Measurements from ENCODE around the gene ATG101. TPM values are rescaled to one million over a fixed set of nuclear protein-coding genes. Genes with fewer than 3 reads are reported as not detected.
A peak's percentile ranks its signal among the peaks of the same experiment; 100 is the strongest.

ATG101 gene, protein sequence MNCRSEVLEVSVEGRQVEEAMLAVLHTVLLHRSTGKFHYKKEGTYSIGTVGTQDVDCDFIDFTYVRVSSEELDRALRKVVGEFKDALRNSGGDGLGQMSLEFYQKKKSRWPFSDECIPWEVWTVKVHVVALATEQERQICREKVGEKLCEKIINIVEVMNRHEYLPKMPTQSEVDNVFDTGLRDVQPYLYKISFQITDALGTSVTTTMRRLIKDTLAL
- 10 to 100 TPM; 40.7 to 61.1 (median 48.0) TPM for total RNA-seq

DNA sequence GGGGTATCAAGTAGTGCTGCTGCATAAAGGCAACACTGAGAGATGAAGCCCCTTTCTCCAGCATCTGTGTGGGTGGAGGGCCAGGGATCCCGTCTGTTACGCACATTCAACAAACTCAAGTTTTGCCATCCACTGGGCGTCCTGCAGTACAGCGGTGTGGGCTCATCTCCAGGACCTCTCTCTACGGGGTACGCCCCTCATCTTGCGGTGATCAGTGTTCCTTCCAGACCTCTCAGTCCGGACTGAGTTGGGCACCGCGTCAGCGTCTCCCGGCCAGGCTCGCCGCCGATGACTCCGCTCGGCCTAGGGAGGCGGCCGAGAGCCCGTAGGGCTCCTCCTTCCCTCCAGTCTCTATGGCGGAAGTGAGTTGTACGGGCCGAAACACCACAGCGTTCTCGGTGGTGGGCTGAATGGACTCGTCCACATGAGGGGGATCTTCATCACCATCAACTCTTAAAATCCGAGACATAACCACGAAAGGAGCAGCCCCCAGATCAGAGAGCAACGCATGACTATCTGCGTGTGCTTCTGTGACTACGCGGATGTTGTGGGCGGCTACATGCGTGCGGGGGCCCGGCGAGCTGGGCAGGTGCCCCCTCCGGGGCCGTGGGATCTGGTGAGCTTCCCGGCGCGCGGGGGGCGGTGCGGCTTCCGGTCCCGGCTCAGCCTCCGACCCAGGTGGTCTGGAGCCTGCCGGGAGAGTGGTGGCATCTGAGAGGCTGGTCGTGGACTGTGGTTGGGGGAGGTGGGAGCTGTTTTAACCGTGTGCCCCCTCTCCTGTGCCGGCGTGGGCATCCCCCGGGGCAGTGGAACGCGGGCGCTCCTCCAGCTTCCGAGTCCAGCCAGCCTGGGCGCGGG is at the start of gene ATG101:
Gene ATG101 (plus strand): TSS at position 652 of the 858 bp plus-strand sequence. CDS start 3,673 bp downstream, outside the sequence.
- peak within 1 kb of the TSS; percentile 90 to 95 (median 93) for H3K27ac ChIP-seq
- intact Hi-C loops (cut with DNase I) = no loop called here
- no peaks in the 10 kb centered on the region for H3K9me3 ChIP-seq
- H3K36me3 ChIP-seq = peaks cover 3 to 5% of the 10 kb centered on the region in 2 donors
- H3K27me3 ChIP-seq = no peaks in the 10 kb centered on the region
- DNase-seq = peak; percentile 91 to 93
- TF ChIP-seq CTCF (IDR thresholded peaks at IDR 0.05) = peak; percentile 43 to 89 (median 52)
- peak in 1 of 2 donors; percentile 67 for TF ChIP-seq POLR2A (IDR thresholded peaks at IDR 0.05)
- WGBS, 2 donors = 0 to 14% methylated on average over 2 to 25 of the region's 60 CpGs
- peaks cover 23 to 34% of the 10 kb centered on the region in 2 donors for H3K4me1 ChIP-seq
- H3K4me3 ChIP-seq (replicated peaks in 1 of 3) = peak within 1 kb of the TSS; percentile 31 to 97 (median 72)

GRCh38 chr12:52020539-52021336 is 49.0 kb upstream of the ATG101 start:
- WGBS, 2 donors = 33 to 39% methylated on average over 9 of the region's 9 CpGs
- Histone ChIP-seq H3K36me3 (no peaks in the 10 kb centered on the region), H3K27ac (no peak overlapping the region), H3K4me1 (peaks cover 3 to 19% of the 10 kb centered on the region in 2 donors), H3K4me3 (replicated peaks in 1 of 3) (no peak overlapping the region), H3K9me3 (no peaks in the 10 kb centered on the region), H3K27me3 (no peaks in the 10 kb centered on the region)
- intact Hi-C loops (cut with DNase I) = loop anchor here (10.0 kb wide), 1 partner anchor 104 kb away; no protein-coding TSS in a partner anchor
- DNase-seq = peak; percentile 43 to 50
- TF ChIP-seq POLR2A (IDR thresholded peaks at IDR 0.05) (no peak), CTCF (IDR thresholded peaks at IDR 0.05) (peak in 5 of 6 experiments; percentile 27 to 53 (median 45))

DNA sequence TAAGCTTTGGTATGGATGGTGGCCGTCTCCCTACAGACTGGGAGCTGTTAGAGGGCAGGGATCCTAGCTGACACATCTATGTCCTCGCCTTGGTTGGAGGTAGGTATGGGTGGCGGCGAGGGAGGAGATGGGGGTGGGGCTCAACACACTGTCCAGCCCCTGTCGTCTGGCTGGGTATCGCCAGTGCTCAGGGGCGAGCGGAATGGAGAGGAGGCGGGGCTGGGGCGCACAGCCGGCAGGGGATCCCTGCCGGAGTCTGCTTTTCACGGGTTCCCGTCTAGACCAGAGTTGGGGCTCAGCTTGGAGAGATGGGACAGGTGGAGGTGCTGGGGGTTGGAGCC is 47.0 kb upstream of the ATG101 start:
- H3K4me3 ChIP-seq (replicated peaks in 1 of 3) = peak overlapping the region in 1 of 3 donors; percentile 46

More for the DNA sequence above, 47.0 kb upstream of the ATG101 start:
- no peak overlapping the region for H3K27ac ChIP-seq
- DNase-seq = peak in 1 of 2 donors; percentile 48
- H3K4me1 ChIP-seq = peaks cover 11 to 25% of the 10 kb centered on the region in 2 donors
- H3K9me3 ChIP-seq = no peaks in the 10 kb centered on the region
- intact Hi-C loops (cut with DNase I) = loop anchor here (10.0 kb wide), 1 partner anchor 102 kb away; no protein-coding TSS in a partner anchor
- WGBS, 2 donors = 15 to 36% methylated on average over 8 to 10 of the region's 14 CpGs
- H3K27me3 ChIP-seq = no peaks in the 10 kb centered on the region
- TF ChIP-seq POLR2A (IDR thresholded peaks at IDR 0.05) = no peak
- TF ChIP-seq CTCF (IDR thresholded peaks at IDR 0.05) = no peak
- no peaks in the 10 kb centered on the region for H3K36me3 ChIP-seq
